Measurements from ENCODE around the gene HARBI1.

HARBI1 gene

DNA sequence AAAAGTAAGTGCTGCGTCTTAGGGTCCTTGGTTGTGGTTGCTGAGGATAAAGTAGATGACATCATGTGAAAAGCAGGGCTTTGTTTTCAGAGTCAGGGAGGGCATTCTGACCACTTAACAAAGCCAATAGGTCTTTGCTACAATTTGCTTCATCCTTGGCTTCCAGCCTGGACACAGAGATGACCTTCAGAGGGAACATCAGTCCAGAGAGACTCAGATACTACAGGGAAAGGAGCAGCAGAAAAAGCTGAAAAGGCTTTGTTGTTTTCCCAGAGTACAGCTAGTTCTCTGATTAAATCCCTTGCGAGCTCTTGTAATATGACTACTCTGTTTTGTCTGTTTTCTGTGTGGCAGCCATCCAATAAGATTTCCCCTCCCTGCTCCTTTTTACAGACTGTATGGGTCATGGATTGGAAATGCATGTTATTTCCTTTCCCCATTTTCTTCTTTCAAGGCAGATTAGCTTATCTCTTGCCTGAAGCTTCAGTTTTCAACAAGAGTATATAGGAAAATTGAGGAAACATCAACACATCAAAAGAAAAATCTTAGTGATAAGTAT lies 32.2 kb upstream of the HARBI1 start:
- H3K9me3 ChIP-seq (ENCODE audit: severe bottlenecking), result no peaks in the 10 kb centered on the region
- DNase-seq, result no peak
- H3K4me3 ChIP-seq (ENCODE audit: low read depth, low read length), result no peak overlapping the region
- no peaks in the 10 kb centered on the region for H3K27me3 ChIP-seq (ENCODE audit: insufficient read depth, low read depth, severe bottlenecking)
- TF ChIP-seq, protein P1, sequence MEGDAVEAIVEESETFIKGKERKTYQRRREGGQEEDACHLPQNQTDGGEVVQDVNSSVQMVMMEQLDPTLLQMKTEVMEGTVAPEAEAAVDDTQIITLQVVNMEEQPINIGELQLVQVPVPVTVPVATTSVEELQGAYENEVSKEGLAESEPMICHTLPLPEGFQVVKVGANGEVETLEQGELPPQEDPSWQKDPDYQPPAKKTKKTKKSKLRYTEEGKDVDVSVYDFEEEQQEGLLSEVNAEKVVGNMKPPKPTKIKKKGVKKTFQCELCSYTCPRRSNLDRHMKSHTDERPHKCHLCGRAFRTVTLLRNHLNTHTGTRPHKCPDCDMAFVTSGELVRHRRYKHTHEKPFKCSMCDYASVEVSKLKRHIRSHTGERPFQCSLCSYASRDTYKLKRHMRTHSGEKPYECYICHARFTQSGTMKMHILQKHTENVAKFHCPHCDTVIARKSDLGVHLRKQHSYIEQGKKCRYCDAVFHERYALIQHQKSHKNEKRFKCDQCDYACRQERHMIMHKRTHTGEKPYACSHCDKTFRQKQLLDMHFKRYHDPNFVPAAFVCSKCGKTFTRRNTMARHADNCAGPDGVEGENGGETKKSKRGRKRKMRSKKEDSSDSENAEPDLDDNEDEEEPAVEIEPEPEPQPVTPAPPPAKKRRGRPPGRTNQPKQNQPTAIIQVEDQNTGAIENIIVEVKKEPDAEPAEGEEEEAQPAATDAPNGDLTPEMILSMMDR (IDR thresholded peaks at IDR 0.05; ENCODE audit: low read depth, low read length), result no peak
- H3K36me3 ChIP-seq, result peaks cover 71% of the 10 kb centered on the region
- no peak overlapping the region for H3K27ac ChIP-seq

DNA sequence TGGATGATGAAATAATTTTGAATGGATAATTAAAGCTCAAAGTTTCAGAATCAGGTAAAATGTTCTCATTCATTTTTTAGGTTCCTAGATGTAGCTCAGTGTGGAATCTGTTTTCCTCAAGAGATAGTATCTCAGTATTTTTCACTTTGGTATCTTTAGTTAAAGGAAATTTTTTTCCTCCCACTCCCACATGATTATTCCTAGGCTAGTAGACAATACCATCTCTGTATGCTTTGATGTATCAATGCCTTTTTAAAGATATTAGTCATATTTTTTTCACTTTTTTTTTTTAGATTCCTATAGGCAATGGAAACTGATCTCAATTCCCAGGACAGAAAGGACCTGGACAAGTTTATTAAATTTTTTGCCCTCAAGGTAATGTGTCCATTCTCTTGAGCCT lies 27.0 kb upstream of the HARBI1 start:
- Histone ChIP-seq H3K9me3 (ENCODE audit: severe bottlenecking) (no peaks in the 10 kb centered on the region), H3K36me3 (peaks cover 38% of the 10 kb centered on the region), H3K4me3 (ENCODE audit: low read depth, low read length) (no peak overlapping the region), H3K27ac (no peak overlapping the region), H3K27me3 (ENCODE audit: insufficient read depth, low read depth, severe bottlenecking) (no peaks in the 10 kb centered on the region)
- TF ChIP-seq, protein P1 (IDR thresholded peaks at IDR 0.05; ENCODE audit: low read depth, low read length), result no peak
- no peak for DNase-seq

DNA sequence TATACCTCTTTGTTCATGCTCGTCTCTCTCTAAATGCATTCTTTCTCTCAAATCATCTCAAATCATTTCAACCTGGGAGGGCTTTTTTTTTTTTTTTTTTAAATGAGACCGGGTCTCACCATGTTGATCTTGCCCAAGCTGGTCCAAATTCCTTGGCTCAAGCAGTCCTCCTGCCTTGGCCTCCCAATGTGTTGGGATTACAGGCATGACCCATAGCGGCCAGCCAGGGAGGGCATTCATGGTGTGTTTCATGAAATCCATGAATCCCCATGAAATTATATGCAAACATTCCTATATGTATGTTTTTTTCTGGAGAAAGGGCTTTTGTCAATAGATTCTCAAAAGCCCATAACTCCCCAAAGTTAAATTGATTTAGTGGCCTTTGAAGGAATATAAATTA lies 26.5 kb upstream of the HARBI1 start:
- peaks cover 37% of the 10 kb centered on the region for H3K36me3 ChIP-seq
- TF ChIP-seq, protein P1 (IDR thresholded peaks at IDR 0.05; ENCODE audit: low read depth, low read length), result no peak
- no peak for DNase-seq
- no peaks in the 10 kb centered on the region for H3K27me3 ChIP-seq (ENCODE audit: insufficient read depth, low read depth, severe bottlenecking)
- no peak overlapping the region for H3K4me3 ChIP-seq (ENCODE audit: low read depth, low read length)
- H3K9me3 ChIP-seq (ENCODE audit: severe bottlenecking), result no peaks in the 10 kb centered on the region
- H3K27ac ChIP-seq, result no peak overlapping the region

DNA sequence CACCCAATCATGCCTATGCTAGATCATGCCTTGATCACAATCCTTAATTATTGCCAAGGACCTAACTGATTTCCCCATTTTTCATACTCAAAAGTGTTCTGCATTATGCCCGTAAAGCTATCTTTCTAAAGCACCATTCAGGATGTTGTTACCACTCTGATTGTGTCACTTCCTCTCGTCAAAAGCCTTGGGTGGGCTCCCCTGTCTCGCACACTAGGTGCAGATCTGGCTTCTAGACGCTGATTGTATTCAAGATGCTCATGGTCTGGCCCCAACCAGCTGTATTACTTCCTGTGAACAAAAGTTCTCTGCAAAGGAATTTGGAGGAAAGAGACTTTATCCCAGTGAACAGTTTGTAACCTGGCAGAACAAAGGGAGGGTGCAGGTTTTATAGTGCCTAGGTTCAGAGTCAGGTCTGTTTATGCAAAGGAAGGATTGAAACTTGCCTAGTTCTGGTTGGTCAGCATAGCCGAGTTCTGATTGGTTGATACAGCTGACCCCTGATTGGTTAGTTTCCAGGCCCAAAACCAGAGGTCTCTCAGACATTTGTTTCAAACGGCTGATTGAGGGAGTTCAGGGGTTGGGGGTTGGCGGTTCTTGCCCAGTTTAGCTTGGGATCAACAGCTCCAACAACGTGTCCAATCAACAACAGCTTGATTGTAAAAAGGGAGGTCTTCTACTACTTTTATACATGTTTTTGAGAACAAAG lies 25.8 kb upstream of the HARBI1 start:
- Histone ChIP-seq H3K27me3 (ENCODE audit: insufficient read depth, low read depth, severe bottlenecking) (no peaks in the 10 kb centered on the region), H3K27ac (no peak overlapping the region), H3K4me3 (ENCODE audit: low read depth, low read length) (no peak overlapping the region), H3K9me3 (ENCODE audit: severe bottlenecking) (no peaks in the 10 kb centered on the region), H3K36me3 (peaks cover 32% of the 10 kb centered on the region)
- DNase-seq, result no peak
- TF ChIP-seq, protein P1 (IDR thresholded peaks at IDR 0.05; ENCODE audit: low read depth, low read length), result no peak

DNA sequence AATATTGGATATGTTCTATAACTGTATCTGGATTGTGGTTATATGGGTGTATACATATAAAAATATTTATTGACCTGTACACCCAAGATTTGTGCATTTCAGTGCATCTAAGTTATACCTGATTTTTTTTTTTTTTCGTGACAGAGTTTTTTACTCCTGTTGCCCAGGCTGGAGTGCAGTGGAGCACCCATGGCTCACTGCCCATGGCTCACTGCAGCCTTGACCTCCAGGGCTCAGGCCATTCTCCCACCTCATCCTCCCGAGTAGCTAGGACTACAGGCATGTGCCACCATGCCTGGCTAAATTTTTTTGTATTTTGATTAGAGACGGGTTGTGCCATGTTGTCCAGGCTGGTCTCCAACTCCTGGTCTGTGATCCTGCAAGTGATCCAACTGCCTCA lies 24.6 kb upstream of the HARBI1 start:
- Histone ChIP-seq H3K27ac (no peak overlapping the region), H3K9me3 (ENCODE audit: severe bottlenecking) (no peaks in the 10 kb centered on the region), H3K36me3 (peaks cover 22% of the 10 kb centered on the region), H3K27me3 (ENCODE audit: insufficient read depth, low read depth, severe bottlenecking) (no peaks in the 10 kb centered on the region), H3K4me3 (ENCODE audit: low read depth, low read length) (no peak overlapping the region)
- DNase-seq, result no peak
- TF ChIP-seq, protein P1 (IDR thresholded peaks at IDR 0.05; ENCODE audit: low read depth, low read length), result no peak
